Measurements from ENCODE around the gene TRIM63. TPM values are rescaled to one million over a fixed set of nuclear protein-coding genes. Genes with fewer than 3 reads are reported as not detected.
A peak's percentile ranks its signal among the peaks of the same experiment; 100 is the strongest.

The TRIM63 gene
- total and polyA plus RNA-seq, 2 of the 13 experiments (the other 11 are each of a cell fraction or from before 2014, with no cell fraction given) = not detected

- TF ChIP-seq UBTF (CRISPR knock-in tag; IDR thresholded peaks at IDR 0.05) = peak; percentile 60; the same call in 1 of the 2 replicates
- no peak for TF ChIP-seq ZNF703 (CRISPR knock-in tag; IDR thresholded peaks at IDR 0.05; ENCODE audit: borderline replicate concordance)
- TF ChIP-seq ZBTB3 (CRISPR knock-in tag; IDR thresholded peaks at IDR 0.05; ENCODE audit: borderline replicate concordance, low read depth) = 0 out of 2 replicates have a peak, but pooled peaks have one; percentile 23
- TF ChIP-seq NCOR1 (IDR thresholded peaks at IDR 0.05; ENCODE audit: borderline replicate concordance, low read length) = no peak
- no peak for TF ChIP-seq TGIF2 (CRISPR knock-in tag; IDR thresholded peaks at IDR 0.05)
- TF ChIP-seq ZNF350 (CRISPR knock-in tag; IDR thresholded peaks at IDR 0.05; ENCODE audit: borderline replicate concordance, low read depth) = peak; percentile 60
- peak; percentile 41; the same call in 1 of the 2 replicates for TF ChIP-seq AKAP8 (CRISPR knock-in tag; IDR thresholded peaks at IDR 0.05)
- no peak for TF ChIP-seq JARID2 (CRISPR knock-in tag; IDR thresholded peaks at IDR 0.05; ENCODE audit: insufficient replicate concordance)
- no peak for TF ChIP-seq FOXP1 (IDR thresholded peaks at IDR 0.05)
- no peak for TF ChIP-seq FOXP1 (CRISPR knock-in tag; IDR thresholded peaks at IDR 0.05)
- TF ChIP-seq SUZ12 (IDR thresholded peaks at IDR 0.05; ENCODE audit: low read depth, low read length) = no peak
- TF ChIP-seq CC2D1A (CRISPR knock-in tag; IDR thresholded peaks at IDR 0.05) = no peak
- TF ChIP-seq SIN3A (IDR thresholded peaks at IDR 0.05; ENCODE audit: borderline replicate concordance, low read depth, low read length) = 0 out of 2 replicates have a peak, but pooled peaks have one; percentile 27
- TF ChIP-seq SMAD1 (CRISPR knock-in tag; IDR thresholded peaks at IDR 0.05; ENCODE audit: borderline replicate concordance, low read depth) = peak; percentile 49; the same call in 1 of the 2 replicates
- no peak for TF ChIP-seq TRIM22 (IDR thresholded peaks at IDR 0.05)
- TF ChIP-seq ZC3H13 (CRISPR knock-in tag; IDR thresholded peaks at IDR 0.05) = no peak
- TF ChIP-seq HMGXB4 (CRISPR knock-in tag; IDR thresholded peaks at IDR 0.05; ENCODE audit: borderline replicate concordance in 1 of 2, low read depth in 1 of 2) = peak in 1 of 2 experiments; percentile 92; a peak in 2 of 4 replicates
- peak; percentile 52; the same call in 1 of the 2 replicates for TF ChIP-seq MYC (CRISPR knock-in tag; IDR thresholded peaks at IDR 0.05; ENCODE audit: borderline replicate concordance)
- no peak for TF ChIP-seq ZNF501 (CRISPR knock-in tag; IDR thresholded peaks at IDR 0.05)
- TF ChIP-seq ARNT (IDR thresholded peaks at IDR 0.05) = no peak
- no peak for TF ChIP-seq TARDBP (CRISPR knock-in tag; IDR thresholded peaks at IDR 0.05)
- no peak for TF ChIP-seq CERS6 (CRISPR knock-in tag; IDR thresholded peaks at IDR 0.05)
- peak; percentile 95 for TF ChIP-seq ZBTB7B (CRISPR knock-in tag; IDR thresholded peaks at IDR 0.05)
- no peak for TF ChIP-seq MAFK (conservative IDR thresholded peaks at IDR 0.05 in 1 of 2, IDR thresholded peaks at IDR 0.05 in 1 of 2; ENCODE audit: low read length in 2 of 2)
These were observed 32.0 kb downstream of the TRIM63 start (continued) for GRCh38 chr1:26035203-26035958.
